ENCODE measurements around the gene KRT6A.
"Not testable (repeated sequence)": the region's sequence is repeated elsewhere in the genome, so short reads cannot be mapped to it uniquely, and the experiment has no call there.

KRT6A gene

DNA sequence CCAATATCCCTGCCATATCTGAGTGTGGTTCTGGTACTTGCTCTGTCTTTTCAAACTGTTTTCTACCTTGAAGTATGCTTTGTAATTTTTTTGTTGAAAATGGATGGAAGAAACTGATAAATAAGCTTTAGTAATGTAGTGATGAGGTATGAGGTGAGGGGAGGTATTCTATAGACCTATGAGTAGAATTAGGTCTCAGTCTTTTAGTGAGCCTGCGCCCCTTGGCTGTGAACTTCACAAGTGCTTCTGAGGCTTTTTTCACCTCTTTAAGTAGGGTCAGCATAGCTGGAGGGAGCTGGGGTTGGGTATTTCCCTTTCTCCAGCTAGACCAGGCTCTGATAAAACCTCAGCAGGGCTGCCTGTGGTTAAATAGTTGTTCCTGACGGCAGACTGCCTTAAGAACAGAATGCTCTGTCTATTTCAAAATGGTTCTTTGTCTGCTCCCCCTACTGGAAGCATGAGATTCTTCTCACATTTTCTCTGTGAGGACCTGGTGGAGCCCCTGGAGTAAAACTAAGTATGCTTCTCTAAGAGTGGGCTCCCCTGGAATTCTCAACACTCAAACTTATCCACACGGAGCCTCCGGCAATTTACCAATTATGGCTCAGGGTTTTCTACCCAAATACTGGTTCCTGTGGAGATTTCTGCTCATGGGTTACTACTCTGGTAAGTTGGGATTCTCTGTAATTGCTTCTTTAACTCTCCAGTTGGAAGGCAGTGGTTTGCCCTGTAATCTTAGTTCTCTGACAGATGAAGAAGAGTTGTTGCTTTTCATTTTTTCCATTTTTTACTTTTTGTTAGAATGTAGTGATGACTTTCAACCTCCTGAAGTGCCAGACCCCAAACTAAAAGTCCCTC, 14.0 kb upstream of the KRT6A start:
- DNase-seq (ENCODE audit: low read depth in 2 of 3, low spot score in 1 of 3): no peak

DNA sequence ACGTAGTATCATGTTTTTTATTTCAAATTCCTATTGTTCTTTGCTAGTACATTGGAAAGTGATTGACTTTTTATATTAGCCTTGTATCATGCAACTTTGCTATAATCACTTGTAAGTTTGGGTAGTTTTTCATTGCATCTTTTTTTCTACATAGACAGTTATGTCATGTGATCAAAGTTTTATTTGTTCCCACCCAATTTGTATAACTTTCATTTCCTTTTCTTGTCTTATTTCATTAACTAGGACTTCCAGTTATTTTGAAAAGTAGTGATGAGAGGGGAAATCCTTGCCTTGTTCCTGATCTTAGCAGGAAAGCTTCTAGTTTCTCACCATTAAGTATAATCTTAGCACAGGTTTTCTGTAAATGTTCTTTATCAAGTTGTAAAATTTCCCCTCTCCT, 9.8 kb upstream of the KRT6A start:
- no peak for DNase-seq (ENCODE audit: low read depth in 2 of 3, low spot score in 1 of 3)

DNA sequence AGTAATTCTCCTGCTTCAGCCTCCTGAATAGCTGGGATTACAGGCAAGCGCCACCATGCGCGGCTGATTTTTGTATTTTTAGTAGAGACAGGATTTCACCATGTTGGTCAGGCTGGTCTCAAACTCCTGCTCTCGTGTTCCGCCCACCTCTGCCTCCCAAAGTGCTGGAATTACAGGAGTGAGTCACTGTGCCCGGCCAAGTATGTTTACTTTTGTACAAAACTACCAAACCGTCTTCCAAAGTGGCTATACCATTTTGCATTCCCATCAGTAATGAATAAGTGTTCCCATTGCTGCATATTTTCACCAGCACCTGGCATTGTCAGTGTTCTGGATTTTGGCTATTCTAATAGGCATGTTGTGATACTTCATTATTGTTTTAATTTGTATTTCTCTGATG, 8.4 kb upstream of the KRT6A start:
- no peak for DNase-seq (ENCODE audit: low read depth in 2 of 3, low spot score in 1 of 3)

DNA sequence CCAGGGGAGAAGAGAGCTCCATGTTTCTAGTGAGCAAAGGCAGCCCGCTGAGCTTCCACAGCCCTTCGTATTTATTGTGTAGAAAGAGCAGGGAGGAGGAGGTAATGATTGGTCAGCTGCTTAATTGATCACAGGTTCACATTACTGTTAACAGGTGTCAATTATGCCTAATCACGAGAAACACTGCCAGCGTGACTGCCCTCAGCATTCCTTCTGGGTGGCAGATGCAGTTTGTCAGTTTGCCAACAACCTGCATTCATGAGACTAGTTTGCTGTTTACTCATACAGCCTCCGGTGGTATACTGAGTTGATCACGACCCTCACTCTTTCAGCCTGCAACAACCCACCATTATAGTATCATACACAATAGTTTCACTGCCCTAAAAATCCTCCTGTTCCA, 7.5 kb upstream of the KRT6A start:
- not testable (repeated sequence) for DNase-seq (ENCODE audit: low read depth in 2 of 3, low spot score in 1 of 3)

DNA sequence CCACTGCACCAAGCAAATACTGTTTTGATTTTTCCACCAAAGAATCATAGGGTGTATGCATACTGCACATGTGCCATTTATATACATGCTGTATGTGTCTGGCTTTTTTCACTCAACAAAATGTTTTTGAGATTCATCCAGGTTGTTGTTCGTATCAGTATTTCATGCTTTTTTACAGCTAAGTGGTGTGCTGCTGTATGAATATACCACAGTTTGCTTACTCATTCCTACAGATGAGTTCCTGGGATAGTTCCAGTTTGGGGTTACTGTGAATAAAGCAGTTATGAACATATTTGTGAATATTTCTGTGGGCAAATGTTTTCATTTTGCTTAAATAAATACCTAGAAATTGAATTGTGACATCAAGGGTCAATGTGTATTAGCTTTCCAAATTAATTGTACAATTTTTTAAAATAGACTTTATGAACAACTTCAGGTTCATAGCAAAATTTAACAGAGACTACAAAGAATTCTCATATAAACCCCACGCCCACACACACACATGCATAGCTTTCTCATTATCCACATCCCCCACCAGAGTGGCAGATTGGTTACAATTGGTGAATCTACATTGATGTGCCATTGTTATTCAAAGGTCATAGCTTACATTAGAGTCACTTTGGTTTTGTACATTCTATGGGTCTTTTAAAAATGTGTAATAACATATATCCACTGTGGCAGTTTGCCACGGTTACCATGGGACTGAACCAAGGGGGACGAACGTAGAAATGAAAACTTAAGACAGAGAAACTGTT, 6.9 kb upstream of the KRT6A start:
- no peak for DNase-seq (ENCODE audit: low read depth in 2 of 3, low spot score in 1 of 3)

DNA sequence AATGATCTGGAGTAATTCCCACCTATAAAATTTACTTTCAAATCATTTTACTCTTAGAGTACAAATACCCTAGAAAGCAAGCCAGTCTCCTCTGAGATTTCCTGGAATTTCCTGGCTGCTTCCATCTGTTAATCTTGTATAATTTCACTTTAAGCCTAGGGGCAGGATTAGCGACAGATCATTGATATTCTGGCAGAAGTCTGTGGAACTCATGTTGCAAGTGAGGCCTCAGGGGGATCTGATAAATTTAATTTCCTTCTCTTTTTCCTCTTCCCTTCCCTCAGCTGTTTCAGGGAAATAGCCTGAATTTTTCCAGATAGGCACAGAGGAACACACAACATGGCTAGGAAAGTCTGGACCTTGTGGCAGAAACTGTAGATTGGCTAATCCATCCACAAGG, 5.9 kb upstream of the KRT6A start:
- DNase-seq (ENCODE audit: low read depth in 2 of 3, low spot score in 1 of 3): no peak

DNA sequence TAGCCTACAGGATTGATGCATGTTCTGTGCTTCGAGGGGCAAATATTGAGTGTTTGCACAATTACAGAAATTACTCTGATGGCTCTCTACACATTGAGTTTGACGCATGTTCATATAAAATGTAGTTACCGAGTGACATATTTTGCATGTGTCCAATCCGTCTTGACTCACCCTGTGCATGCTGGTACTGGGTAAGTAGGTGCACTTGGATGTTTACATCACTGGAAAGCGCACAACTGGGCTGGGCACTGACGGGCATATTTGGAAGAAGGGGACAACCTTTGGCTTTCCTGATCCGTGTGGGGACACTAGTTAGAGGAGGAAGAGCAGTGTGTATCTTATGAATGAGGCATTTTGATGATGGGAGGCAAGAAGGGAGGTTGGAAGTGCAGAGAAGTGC, 4.9 kb upstream of the KRT6A start:
- DNase-seq (ENCODE audit: low read depth in 2 of 3, low spot score in 1 of 3): no peak

DNA sequence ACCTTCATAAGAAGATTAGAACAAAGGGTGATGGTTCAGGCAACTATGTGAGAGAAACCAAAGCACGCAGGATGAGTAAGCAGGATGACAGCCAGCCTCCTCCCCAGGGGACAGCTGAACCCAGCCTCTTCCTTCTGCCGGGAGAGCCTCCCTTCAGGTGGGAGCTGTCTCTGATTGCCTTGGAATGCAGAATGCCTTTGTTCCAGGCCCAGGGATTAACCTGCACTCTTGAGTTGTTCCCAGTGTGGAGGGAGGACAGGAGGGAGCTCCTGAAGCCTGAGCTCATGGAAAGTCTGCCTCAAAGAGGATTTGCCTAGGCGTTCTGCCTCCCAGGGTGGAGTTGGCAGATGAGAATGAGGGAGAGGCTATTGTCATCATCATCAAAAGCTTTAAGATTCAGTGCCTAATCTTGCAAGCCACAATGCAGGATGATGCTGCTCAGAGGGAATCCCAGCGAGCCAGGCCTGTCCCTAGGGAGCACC, 3.6 kb upstream of the KRT6A start:
- DNase-seq (ENCODE audit: low read depth in 2 of 3, low spot score in 1 of 3): no peak

DNA sequence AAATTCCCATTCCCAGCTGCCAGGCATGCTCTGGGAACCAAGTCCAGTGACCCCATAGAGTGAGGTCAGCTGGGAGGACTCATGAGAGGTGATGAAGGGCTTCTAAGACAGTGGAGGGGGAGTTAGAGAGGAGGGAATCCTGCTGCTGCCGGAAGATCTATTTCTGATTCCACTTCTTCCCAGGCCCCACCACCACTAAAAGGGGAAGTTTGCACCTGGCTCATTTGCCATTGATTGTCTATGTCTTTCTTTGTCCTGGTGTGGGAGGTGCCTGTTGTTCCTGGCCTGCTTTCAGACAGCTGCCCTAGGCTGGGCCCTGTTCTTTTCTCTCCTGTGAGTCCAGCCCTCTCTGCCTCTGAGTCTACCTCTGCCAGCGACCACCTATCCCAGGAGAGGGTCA, 3.0 kb upstream of the KRT6A start:
- no peak for DNase-seq (ENCODE audit: low read depth in 2 of 3, low spot score in 1 of 3)

DNA sequence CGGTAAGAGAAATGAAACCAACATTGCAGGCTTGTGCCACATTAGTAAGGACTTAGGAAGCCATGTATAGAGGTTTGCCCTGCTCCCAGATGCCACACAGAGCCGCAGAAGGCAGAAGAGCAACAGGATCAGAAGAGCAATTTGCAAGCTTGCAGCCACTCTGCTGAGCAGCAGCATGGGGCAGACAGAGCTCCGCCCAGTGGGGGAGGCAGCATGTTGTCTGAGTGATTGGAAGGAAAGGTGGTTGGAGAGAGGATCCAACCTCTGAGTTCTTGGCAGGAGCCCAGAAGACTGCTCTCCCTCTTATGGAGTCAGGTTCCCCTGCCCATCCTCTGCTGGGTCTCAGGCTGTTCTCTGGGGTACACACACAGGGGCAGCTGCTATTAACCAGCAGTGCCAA, 2.3 kb upstream of the KRT6A start:
- DNase-seq (ENCODE audit: low read depth in 2 of 3, low spot score in 1 of 3): no peak

DNA sequence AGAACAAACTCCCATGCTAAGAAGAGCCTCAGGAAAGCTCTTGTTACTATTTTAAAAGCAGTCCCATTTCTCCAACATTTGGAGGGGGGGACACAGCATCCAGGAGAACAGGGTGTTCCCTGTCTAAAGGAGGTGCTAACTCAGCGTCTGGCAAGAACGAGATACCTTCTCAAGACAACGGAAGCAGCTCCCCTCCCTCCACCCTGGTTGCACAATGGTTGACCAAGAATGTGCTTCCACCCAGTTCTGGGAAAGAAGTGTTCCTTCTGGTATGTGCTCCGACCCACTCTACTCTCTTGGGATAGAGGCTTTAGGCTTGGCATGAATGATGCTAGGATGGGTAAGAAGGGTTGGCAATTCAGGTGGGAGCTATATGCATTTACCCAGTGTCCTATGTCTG, 1.5 kb upstream of the KRT6A start:
- DNase-seq (ENCODE audit: low read depth in 2 of 3, low spot score in 1 of 3): no peak

DNA sequence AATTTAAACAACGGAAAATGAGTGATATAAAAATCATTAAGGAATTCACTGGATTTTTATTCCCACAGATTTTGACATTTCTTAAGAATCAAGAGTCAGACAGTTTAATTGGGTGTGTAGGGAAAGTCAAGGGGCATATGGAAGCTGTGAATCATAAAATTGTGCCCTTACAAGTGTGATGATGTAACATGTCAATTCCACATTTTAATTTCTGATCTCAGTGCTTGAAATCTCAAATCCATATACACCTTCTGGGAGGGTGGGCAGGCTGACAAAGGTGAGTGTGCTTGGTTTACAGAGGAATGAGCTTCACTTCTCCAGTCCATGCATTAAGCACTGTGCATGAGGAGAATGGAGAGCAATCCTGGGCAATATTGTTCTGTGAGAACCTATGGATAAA, 1.0 kb upstream of the KRT6A start:
- no peak for DNase-seq (ENCODE audit: low read depth in 2 of 3, low spot score in 1 of 3)

DNA sequence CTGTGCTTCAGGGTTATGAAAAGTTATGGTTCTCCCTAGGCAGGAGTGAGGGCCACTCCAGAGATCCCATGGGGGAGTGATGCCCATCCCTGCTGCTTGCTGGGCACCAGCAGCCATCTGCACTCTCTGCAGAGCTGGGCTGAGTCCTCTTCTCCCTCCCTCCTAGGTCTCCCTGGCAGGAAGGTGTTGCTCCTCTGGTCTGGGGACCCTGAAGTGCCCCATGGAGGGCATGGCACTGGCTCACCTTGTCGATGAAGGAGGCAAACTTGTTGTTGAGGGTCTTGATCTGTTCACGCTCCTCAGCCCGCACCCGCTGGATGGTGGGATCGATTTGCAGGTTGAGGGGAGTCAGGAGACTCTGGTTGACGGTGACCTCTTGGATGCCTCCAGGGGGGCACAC, 652 bp downstream of the KRT6A start:
- DNase-seq (ENCODE audit: low read depth in 2 of 3, low spot score in 1 of 3): not testable (repeated sequence)

DNA sequence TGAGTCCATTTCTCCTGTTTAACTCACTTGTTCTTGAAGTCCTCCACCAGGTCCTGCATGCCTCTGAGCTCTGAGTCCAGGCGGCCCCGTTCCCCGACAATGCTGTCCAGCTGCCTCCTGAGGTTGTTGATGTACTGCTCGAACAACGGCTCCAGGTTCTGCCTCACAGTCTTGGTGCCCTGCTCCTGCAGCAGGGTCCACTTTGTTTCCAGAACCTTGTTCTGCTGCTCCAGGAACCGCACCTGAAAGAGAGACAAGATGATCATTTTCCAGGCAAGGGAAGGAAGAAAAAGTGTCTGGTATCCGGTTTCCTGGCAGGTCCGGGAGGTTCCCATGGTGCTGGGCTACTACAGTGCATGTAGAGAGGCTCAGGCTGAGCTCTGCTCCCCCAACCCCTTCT, 1.6 kb downstream of the KRT6A start:
- DNase-seq (ENCODE audit: low read depth in 2 of 3, low spot score in 1 of 3): not testable (repeated sequence)

DNA sequence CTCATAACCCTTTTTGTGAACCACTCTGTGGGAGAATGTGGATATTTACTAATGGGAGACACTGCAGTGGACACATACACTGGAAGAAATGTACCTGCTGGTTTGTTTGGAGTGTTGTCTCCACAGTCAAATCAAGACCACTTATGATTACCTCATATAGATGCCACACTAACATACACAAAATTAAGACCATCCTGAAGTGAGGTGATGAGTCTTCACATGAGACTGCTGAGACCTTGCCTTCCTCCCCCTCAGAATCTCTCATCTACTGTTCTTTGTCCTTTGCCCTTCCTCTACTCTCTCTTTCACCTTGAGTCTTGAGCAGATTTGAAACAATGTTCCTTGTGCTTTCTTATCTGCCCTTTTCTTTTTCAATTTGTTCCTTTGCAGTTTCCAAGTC, 4.3 kb downstream of the KRT6A start:
- no peak for DNase-seq (ENCODE audit: low read depth in 2 of 3, low spot score in 1 of 3)

DNA sequence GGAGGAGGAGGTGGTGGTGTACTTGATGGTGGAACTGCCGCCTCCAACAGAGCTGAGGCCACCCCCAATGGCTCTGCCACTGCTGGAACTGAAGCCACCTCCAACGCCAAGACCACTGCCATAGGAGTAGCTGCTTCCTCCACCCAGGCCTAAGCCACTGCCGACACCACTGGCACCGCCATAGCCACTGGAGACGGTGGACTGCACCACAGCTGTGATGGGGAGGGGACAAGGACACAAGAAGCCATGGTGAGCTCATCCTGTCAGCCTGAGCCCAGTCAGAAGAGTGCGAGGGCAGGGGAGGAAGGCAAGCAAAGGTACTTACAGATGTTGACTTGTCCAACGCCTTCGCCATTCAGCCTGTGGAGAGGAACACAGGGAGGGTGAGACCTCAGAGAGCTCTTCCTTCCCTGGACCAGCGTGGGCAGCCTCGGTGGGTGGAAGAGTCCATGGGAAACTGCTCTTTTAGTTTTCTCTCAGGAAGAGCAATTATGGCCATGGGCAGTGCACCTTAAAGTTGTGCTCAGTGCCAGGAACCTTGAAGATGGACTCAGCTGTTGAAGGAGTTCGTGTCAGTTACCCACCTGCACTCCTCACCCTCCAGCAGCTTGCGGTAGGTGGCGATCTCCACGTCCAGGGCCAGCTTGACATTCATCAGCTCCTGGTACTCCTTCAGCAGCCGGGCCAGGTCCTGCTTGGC, 5.2 kb downstream of the KRT6A start:
- not testable (repeated sequence) for DNase-seq (ENCODE audit: low read depth in 2 of 3, low spot score in 1 of 3)

DNA sequence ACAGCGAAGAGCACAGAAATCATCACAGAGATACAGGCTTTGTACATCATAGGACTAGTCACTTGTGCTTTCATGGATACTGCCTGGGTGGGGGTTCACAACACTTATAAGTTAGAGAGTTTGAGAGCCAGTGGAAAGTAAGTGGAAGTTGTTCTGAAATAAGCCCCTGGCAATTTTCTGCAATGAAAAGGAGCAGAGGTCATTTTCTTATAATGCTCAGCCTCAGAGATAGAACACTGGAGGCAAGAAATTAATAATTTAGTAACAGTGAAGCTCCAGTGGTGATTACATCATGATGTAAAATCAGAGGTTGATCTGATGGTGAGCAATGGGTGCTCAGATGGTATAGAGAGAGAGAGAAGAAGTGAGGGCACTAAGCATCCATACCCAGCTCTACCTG, 5.8 kb downstream of the KRT6A start:
- no peak for DNase-seq (ENCODE audit: low read depth in 2 of 3, low spot score in 1 of 3)

DNA sequence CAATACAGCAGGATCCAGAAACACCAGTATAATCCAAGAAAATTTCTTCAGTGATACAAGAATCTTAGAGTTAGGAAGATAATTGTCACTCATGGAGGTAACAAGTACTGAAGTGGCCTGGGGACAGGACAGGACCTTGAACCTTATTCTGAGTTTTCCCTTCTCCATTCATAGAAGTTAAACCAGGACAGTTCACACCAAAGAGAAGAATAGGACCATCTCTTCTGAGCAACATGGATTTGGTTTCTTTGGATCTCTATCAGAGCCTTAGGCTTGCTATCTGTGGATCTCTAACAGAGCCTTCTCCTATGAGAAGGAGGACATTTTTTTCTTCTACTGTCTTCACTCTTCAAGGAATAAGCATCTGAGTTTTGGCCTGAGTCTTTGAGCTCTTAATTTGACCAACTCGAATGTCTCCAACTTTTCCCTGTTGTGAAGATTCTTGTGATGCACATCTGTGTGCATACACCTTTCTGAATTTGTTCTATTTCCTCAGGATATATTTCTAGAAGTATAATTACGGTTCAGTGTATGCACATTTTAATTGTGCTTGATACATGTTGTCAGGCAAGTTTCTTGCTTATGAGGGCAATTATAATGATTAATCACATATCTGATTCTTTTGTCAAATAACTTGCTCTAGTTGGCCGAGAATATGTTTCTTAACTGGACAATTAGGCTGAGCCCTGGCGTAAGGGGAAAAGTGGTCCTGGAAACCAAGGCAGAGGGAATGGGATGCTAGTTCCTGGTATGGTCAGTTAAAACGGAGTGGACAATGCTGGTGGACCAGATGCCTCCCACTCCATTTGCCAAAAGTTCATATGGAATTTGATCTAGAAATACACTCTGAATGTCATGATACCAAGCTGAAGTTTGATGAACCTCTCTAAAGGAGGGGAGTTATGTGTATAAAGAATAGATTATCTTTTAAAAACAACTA, 6.6 kb downstream of the KRT6A start:
- DNase-seq (ENCODE audit: low read depth in 2 of 3, low spot score in 1 of 3): no peak

DNA sequence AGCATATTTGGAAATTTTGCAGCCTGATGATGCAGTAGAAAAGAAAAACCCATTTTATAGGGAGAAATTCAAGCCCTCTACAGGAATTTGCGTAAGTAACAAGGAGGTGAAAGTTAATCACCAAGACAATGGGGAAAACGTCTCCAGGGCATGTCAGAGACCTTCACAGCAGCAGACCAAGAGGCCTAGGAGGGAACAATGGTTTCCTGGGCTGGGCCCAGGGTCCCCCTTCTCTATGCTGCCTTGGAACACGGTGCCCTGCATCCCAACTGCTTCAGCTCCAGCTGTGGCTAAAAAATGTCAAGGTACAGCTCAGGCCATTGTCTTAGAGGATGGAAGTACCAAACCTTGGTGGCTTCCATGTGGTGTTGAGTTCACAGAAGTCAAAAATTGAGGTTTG, 13.0 kb downstream of the KRT6A start:
- no peak for DNase-seq (ENCODE audit: low read depth in 2 of 3, low spot score in 1 of 3)

DNA sequence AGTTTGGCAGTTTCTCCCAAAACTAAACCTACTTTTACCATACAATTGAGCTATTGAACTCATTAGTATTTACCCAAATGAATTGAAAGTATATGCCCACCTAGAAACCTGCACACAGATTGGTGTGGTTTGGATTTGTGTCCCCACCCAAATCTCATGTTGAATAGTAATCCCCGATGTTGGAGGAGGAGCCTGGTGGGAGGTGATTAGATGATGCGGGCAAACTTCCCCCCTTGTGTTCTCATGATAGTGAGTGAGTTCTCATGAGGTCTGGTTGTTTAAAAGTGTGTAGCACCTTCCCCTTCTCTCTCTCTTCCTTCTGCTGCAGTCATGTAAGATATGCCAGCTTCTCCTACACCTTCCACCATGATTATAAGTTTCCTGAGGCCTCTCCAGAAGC, 15.4 kb downstream of the KRT6A start:
- DNase-seq (ENCODE audit: low read depth in 2 of 3, low spot score in 1 of 3): no peak

DNA sequence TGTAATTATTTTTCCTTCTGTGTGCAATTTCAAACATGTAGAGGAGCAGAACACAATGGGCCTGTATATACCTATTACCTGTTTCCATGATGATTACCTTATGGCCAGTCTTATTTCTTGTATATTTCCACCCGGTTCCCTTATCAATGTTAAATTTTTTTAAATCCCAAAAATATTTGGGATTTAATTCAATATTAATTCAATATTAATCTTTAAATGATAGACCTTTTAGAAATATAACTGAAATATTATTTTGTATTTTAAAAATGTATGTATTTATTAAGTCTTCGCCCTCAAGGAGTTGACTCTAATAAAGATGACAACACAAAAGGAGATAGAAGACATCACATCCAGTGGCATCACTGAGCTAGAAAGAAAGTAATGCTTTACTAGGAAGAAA, 18.8 kb downstream of the KRT6A start:
- no peak for DNase-seq (ENCODE audit: low read depth in 2 of 3, low spot score in 1 of 3)

Measured in stimulated activated CD4-positive, alpha-beta T cell treated with anti-CD3 and anti-CD28 coated beads, Interleukin-12 subunit alpha, Interleukin-12 subunit beta, amount 100 ng/mL, for 48 hours (primary cell).